ENCODE measurements around the gene CERS3.

Gene CERS3

DNA sequence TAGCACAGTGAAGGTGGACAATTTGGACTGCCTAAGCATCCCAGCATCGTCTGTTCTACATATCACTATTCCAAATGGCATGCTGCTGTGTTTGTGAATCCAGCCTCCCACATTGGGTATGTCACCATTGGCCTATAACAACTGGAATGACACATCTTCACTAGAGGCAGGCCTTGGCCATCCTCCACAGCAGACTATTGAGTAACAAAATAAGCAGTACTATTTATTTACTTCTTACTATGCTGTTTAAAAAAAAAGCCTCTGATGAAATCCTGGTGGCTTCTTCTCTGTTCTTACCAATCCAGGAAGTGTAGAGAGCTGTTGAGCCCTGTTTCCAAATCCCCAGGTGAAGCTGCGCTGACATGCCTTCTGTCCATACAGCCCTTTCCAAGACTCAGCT lies 30.6 kb upstream of the CERS3 start:
- H3K4me3 ChIP-seq (ENCODE audit: low read depth, low read length): no peak overlapping the region
- H2AFZ ChIP-seq (ENCODE audit: low read length, unreplicated experiment): no peak overlapping the region
- no peaks in the 10 kb centered on the region for H3K27me3 ChIP-seq (ENCODE audit: insufficient read depth, low read length)
- no peaks in the 10 kb centered on the region for H3K79me2 ChIP-seq (ENCODE audit: control insufficient read depth, insufficient read depth, low read length, unreplicated experiment)
- H3K27ac ChIP-seq (ENCODE audit: low read depth, low read length): no peak overlapping the region
- H3K36me3 ChIP-seq (ENCODE audit: insufficient read depth, low read length): no peaks in the 10 kb centered on the region
- H3K4me1 ChIP-seq (ENCODE audit: control insufficient read depth, insufficient read depth, low read length, unreplicated experiment): no peaks in the 10 kb centered on the region

DNA sequence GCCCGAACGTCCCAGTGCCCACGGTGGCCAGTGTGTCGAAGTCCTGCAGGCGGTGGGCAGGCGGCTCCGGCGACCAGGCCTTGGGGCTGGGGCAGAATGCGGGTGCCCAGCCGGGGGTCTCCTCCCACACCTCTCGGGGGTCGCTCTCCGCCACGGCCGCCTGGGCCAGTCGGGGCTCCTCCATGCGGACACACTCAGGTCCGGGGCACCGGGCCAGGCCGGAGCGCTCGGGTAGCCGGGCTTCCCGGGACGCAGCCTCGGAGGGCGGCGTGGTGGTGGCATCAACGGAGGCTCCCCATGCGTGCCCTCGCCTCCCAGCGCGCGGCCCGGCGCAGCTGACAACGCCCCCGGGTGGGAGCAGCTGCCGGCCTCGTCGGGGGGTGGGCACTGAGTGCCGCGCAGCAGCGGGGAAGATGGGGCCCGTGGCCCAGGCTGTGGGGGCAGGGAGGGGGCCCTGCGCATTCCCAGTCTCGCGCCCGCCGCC lies 30.1 kb upstream of the CERS3 start:
- no peak overlapping the region for H3K27ac ChIP-seq (ENCODE audit: low read depth, low read length)
- no peaks in the 10 kb centered on the region for H3K4me1 ChIP-seq (ENCODE audit: control insufficient read depth, insufficient read depth, low read length, unreplicated experiment)
- no peak overlapping the region for H2AFZ ChIP-seq (ENCODE audit: low read length, unreplicated experiment)
- H3K79me2 ChIP-seq (ENCODE audit: control insufficient read depth, insufficient read depth, low read length, unreplicated experiment): no peaks in the 10 kb centered on the region
- no peaks in the 10 kb centered on the region for H3K27me3 ChIP-seq (ENCODE audit: insufficient read depth, low read length)
- H3K36me3 ChIP-seq (ENCODE audit: insufficient read depth, low read length): no peaks in the 10 kb centered on the region
- no peak overlapping the region for H3K4me3 ChIP-seq (ENCODE audit: low read depth, low read length)

DNA sequence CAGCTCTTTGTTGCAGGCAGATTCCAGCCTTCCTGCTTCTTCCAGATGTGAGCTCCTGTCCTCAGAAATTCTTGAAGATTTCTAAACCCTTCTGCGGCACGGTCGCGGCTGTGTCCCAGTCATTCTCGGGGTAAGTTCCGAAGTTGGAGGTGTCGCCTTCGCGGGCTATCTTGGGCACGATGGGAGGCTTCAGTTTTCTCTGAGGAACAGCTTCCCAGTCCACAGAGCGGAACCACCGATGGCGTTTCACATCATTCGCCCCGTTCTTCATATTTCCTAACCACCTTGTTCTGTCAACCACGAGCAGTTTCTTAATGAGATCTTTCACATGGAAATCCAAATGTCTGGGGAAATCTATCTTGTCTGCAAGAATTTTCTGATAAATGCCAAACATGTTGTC lies 24.7 kb upstream of the CERS3 start:
- Histone ChIP-seq H3K79me2 (ENCODE audit: control insufficient read depth, insufficient read depth, low read length, unreplicated experiment) (no peaks in the 10 kb centered on the region), H3K4me3 (ENCODE audit: low read depth, low read length) (no peak overlapping the region), H2AFZ (ENCODE audit: low read length, unreplicated experiment) (no peak overlapping the region), H3K27me3 (ENCODE audit: insufficient read depth, low read length) (no peaks in the 10 kb centered on the region), H3K4me1 (ENCODE audit: control insufficient read depth, insufficient read depth, low read length, unreplicated experiment) (no peaks in the 10 kb centered on the region), H3K27ac (ENCODE audit: low read depth, low read length) (no peak overlapping the region), H3K36me3 (ENCODE audit: insufficient read depth, low read length) (no peaks in the 10 kb centered on the region)

DNA sequence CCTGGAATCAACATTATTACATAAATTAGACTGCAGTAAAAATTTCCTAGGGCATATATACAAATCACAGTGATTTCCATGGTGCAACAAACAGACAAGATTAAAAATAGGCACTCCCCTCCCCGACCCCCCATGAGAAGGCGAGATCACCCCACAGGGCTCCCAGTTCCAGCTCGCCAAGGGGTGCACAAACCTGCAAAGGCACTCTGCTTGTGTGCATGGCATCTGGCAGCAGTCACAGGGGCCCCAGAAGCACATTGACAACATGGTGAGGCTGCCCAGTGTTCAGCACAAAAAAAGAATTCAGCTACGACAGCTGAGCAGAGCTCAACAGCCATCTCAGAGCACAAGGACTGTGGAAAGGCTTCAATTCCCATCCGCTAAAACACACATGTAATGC lies 19.2 kb upstream of the CERS3 start:
- Histone ChIP-seq H3K79me2 (ENCODE audit: control insufficient read depth, insufficient read depth, low read length, unreplicated experiment) (no peaks in the 10 kb centered on the region), H3K4me1 (ENCODE audit: control insufficient read depth, insufficient read depth, low read length, unreplicated experiment) (no peaks in the 10 kb centered on the region), H3K36me3 (ENCODE audit: insufficient read depth, low read length) (no peaks in the 10 kb centered on the region), H3K4me3 (ENCODE audit: low read depth, low read length) (no peak overlapping the region), H3K27ac (ENCODE audit: low read depth, low read length) (no peak overlapping the region), H3K27me3 (ENCODE audit: insufficient read depth, low read length) (no peaks in the 10 kb centered on the region), H2AFZ (ENCODE audit: low read length, unreplicated experiment) (no peak overlapping the region)

DNA sequence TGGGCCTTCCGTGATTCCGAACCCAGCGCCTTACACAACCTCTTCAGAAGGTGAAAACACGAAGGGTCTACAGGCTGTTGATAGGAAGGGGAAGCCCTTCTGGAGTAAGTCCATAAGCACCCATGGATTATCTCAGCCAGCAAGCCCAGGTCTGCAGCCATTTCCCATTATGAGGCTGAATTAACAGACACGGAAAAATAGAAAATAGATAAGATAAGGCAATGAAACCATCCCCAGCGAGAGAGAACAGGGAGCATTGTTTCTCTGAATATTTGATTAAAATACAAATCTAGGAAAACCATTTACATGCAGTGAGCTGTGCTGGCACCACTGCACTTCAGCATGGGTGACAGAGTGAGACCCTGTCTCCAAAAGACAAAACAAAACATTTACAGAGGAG lies 16.2 kb upstream of the CERS3 start:
- H3K4me3 ChIP-seq (ENCODE audit: low read depth, low read length): no peak overlapping the region
- H3K27ac ChIP-seq (ENCODE audit: low read depth, low read length): no peak overlapping the region
- no peak overlapping the region for H2AFZ ChIP-seq (ENCODE audit: low read length, unreplicated experiment)
- no peaks in the 10 kb centered on the region for H3K79me2 ChIP-seq (ENCODE audit: control insufficient read depth, insufficient read depth, low read length, unreplicated experiment)
- no peaks in the 10 kb centered on the region for H3K4me1 ChIP-seq (ENCODE audit: control insufficient read depth, insufficient read depth, low read length, unreplicated experiment)
- H3K27me3 ChIP-seq (ENCODE audit: insufficient read depth, low read length): no peaks in the 10 kb centered on the region
- no peaks in the 10 kb centered on the region for H3K36me3 ChIP-seq (ENCODE audit: insufficient read depth, low read length)

DNA sequence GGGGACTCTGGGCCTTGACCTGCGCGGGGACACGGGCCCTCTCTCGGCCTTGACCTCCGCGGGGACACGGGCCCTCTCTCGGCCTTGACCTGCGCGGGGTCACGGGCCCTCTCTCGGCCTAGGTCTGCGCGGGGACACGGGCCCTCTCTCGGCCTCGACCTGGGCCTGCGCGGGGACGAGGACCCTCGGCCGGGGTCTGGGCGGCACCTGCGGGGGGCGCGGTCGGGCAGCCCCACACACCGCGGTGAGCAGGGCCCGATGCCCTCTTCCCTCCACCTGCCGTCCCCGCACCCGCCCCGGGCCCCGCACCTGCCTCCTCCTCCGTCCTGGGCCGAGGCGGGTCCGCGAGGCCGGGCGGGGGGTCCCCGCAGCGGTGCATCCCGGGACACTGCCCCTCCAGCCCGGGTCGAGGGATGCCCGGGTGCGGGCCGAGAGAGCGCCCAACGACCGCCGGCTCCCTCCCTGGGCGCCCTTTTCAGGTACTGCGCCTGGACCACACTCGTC lies 15.6 kb upstream of the CERS3 start:
- no peaks in the 10 kb centered on the region for H3K36me3 ChIP-seq (ENCODE audit: insufficient read depth, low read length)
- no peak overlapping the region for H2AFZ ChIP-seq (ENCODE audit: low read length, unreplicated experiment)
- no peak overlapping the region for H3K4me3 ChIP-seq (ENCODE audit: low read depth, low read length)
- no peak overlapping the region for H3K27ac ChIP-seq (ENCODE audit: low read depth, low read length)
- H3K79me2 ChIP-seq (ENCODE audit: control insufficient read depth, insufficient read depth, low read length, unreplicated experiment): no peaks in the 10 kb centered on the region
- H3K27me3 ChIP-seq (ENCODE audit: insufficient read depth, low read length): no peaks in the 10 kb centered on the region
- H3K4me1 ChIP-seq (ENCODE audit: control insufficient read depth, insufficient read depth, low read length, unreplicated experiment): no peaks in the 10 kb centered on the region

DNA sequence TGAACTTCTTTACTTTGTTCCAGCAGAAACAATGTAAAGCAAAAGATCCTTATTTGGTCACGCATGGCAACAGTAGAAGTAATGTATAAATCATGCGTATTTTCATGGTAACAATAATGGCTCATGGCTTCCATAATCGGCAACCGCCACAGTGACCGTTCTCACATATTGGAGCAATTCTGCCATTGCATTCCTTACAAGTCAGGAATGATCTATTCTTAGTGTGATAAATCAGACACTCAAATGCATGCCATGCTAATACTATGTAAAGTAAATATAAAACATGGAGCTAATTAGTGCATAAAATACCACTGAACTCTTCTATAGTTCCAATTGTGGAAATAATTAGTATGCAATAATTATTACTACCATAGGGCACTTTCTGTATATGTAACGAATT lies 13.5 kb upstream of the CERS3 start:
- no peak overlapping the region for H3K27ac ChIP-seq (ENCODE audit: low read depth, low read length)
- no peak overlapping the region for H2AFZ ChIP-seq (ENCODE audit: low read length, unreplicated experiment)
- no peaks in the 10 kb centered on the region for H3K79me2 ChIP-seq (ENCODE audit: control insufficient read depth, insufficient read depth, low read length, unreplicated experiment)
- no peaks in the 10 kb centered on the region for H3K4me1 ChIP-seq (ENCODE audit: control insufficient read depth, insufficient read depth, low read length, unreplicated experiment)
- no peaks in the 10 kb centered on the region for H3K27me3 ChIP-seq (ENCODE audit: insufficient read depth, low read length)
- H3K4me3 ChIP-seq (ENCODE audit: low read depth, low read length): no peak overlapping the region
- no peaks in the 10 kb centered on the region for H3K36me3 ChIP-seq (ENCODE audit: insufficient read depth, low read length)

DNA sequence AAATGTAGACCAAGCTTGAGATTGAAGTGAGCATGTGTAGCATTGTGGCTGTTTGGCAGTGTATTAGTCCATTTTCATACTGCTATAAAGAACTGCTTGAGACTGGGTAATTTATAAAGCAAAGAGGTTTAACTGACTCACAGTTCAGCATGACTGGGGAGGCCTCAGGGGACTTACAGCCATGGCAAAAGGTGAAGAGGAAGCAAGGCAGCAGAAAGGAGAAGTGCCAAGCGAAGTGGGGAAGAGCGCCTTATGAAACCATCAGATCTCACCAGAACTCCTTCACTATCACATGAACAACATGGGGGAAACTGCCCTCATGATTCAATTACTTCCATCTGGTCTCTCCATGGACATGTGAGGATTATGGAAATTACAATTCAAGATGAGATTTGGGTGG lies 8.6 kb upstream of the CERS3 start:
- Histone ChIP-seq H3K4me1 (ENCODE audit: control insufficient read depth, insufficient read depth, low read length, unreplicated experiment) (no peaks in the 10 kb centered on the region), H3K79me2 (ENCODE audit: control insufficient read depth, insufficient read depth, low read length, unreplicated experiment) (no peaks in the 10 kb centered on the region), H2AFZ (ENCODE audit: low read length, unreplicated experiment) (no peak overlapping the region), H3K36me3 (ENCODE audit: insufficient read depth, low read length) (no peaks in the 10 kb centered on the region), H3K27ac (ENCODE audit: low read depth, low read length) (no peak overlapping the region), H3K27me3 (ENCODE audit: insufficient read depth, low read length) (0 out of 2 replicates have a peak, but pooled peaks cover 5% of the 10 kb centered on the region), H3K4me3 (ENCODE audit: low read depth, low read length) (no peak overlapping the region)

DNA sequence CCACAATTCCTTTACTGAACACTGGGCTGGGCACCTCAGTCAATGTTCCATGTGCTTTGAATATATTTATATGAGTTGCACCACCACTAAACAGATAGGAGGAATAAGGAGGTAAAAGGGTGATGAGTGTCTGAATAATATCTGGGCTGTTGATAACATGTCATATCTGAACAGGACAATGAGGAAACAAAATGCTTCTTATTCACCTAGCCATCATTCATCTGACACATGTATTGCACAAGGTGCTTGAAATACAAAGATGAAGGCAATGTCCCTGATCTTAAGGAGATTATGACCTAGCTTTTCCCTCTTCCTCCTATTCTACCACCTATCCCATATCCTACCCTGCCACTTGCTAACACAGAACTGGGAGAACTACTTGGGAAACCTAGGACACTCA lies 8.0 kb upstream of the CERS3 start:
- Histone ChIP-seq H3K4me3 (ENCODE audit: low read depth, low read length) (no peak overlapping the region), H3K4me1 (ENCODE audit: control insufficient read depth, insufficient read depth, low read length, unreplicated experiment) (no peaks in the 10 kb centered on the region), H3K27ac (ENCODE audit: low read depth, low read length) (no peak overlapping the region), H3K36me3 (ENCODE audit: insufficient read depth, low read length) (no peaks in the 10 kb centered on the region), H3K79me2 (ENCODE audit: control insufficient read depth, insufficient read depth, low read length, unreplicated experiment) (no peaks in the 10 kb centered on the region), H3K27me3 (ENCODE audit: insufficient read depth, low read length) (peaks cover 11% of the 10 kb centered on the region; the same call in 1 of the 2 replicates), H2AFZ (ENCODE audit: low read length, unreplicated experiment) (no peak overlapping the region)

DNA sequence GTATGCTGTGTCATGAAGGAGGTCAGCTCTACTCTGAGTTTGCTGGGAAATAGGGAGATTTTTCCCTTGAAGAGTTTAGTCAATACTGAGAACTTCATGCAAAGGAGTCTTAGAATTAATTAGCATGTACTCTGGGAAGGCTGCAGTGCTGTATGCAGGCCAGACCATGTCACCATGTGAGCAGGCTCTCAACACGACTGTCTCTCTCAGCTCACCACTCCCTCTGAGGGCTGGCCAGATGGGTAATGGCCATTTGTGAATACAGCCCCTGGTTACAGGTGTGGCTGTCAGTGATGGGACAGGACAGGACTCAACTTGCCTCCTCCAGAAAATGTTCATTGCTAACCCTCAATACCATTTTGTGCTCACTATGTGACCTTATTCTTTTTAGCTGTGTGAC lies 5.1 kb upstream of the CERS3 start:
- Histone ChIP-seq H3K79me2 (ENCODE audit: control insufficient read depth, insufficient read depth, low read length, unreplicated experiment) (no peaks in the 10 kb centered on the region), H2AFZ (ENCODE audit: low read length, unreplicated experiment) (no peak overlapping the region), H3K27ac (ENCODE audit: low read depth, low read length) (no peak overlapping the region), H3K4me3 (ENCODE audit: low read depth, low read length) (no peak overlapping the region), H3K36me3 (ENCODE audit: insufficient read depth, low read length) (no peaks in the 10 kb centered on the region), H3K27me3 (ENCODE audit: insufficient read depth, low read length) (peaks cover 33% of the 10 kb centered on the region), H3K4me1 (ENCODE audit: control insufficient read depth, insufficient read depth, low read length, unreplicated experiment) (no peaks in the 10 kb centered on the region)

DNA sequence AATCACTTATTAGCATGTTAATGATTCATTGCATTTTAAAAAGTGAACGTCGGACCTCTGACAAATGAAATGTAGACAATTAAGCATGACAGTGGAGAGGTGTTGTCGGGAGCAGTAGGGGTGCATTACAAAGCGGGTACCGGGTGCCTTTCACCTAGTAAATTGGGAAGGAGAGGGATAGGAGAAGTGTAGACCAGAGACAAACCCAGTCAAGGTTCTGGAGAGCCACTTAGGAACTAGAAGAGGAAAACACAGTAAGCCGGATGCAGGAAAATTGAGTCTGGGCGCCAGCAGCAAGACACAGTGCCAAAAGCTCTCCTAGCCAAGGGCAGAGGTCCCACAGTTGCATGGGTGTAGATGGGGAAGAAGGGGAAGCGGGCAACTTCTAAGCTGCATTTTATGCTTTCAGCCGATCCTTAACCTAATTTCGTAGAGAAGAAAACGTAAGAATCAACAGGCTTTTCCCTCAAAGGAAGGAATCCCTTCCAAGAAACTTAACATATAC lies 3.1 kb upstream of the CERS3 start:
- Histone ChIP-seq H3K4me1 (ENCODE audit: control insufficient read depth, insufficient read depth, low read length, unreplicated experiment) (no peaks in the 10 kb centered on the region), H3K79me2 (ENCODE audit: control insufficient read depth, insufficient read depth, low read length, unreplicated experiment) (no peaks in the 10 kb centered on the region), H3K27ac (ENCODE audit: low read depth, low read length) (no peak overlapping the region), H3K36me3 (ENCODE audit: insufficient read depth, low read length) (no peaks in the 10 kb centered on the region), H3K27me3 (ENCODE audit: insufficient read depth, low read length) (peaks cover 36% of the 10 kb centered on the region), H2AFZ (ENCODE audit: low read length, unreplicated experiment) (no peak overlapping the region), H3K4me3 (ENCODE audit: low read depth, low read length) (no peak overlapping the region)

All from ACC112 (cell line).